Measurements from ENCODE around the gene APOBR.
A peak's percentile ranks its signal among the peaks of the same experiment; 100 is the strongest.
"Not testable (repeated sequence)": the region's sequence is repeated elsewhere in the genome, so short reads cannot be mapped to it uniquely, and the experiment has no call there.

The APOBR gene

DNA sequence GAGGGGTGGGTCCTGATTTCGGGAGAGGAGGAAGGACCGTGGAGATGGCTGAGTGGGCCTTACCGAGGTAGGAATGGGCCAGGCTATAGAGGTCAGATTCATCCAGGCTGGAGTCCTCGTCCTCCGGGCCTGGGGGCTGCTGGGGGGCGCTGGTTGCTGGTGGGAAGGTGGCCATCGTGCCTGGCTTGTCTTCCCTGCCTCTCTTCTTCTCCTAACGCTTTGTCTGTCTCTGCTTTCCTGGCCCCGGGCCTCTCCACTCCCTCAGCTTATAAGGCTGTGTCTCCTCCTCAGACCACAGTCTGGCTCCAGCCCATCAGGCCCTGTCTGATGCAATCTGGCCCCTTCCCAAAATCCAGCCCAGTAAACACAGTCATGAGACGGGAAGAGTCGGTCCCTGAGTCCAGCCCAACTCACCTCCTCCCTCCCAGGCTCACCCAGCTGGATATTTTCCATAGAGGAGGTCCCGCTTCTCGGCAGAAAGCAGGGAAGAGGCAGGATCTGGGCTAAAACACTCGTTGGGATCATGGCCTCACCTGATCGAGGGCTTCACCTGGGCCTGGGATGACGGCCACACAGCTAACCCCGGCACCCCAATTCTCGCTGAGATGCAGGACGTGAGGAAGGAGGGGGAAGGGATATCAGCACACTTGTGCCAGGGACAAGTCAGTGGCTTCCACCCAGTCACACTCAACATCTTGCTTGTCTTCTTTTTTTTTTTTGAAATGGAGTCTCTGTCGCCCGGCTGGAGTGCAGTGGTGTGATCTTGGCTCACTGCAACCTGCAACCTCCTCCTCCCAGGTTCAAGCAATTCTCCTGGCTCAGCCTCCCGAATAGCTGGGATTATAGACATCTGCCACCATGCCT, 44.5 kb downstream of the APOBR start, which contains the start of gene NUPR1:
TSS of gene NUPR1 (minus strand) at position 242 of the 864 bp plus-strand sequence. CDS start at position 175, 67 bp downstream.
- peak within 1 kb of the TSS; percentile 94 for H3K4me3 ChIP-seq (ENCODE audit: low read length)
- no peak for TF ChIP-seq CTCF (IDR thresholded peaks at IDR 0.05; ENCODE audit: insufficient read depth, low read depth, low read length, missing control alignments)
- peak; percentile 91 for DNase-seq (ENCODE audit: low read depth)

DNA sequence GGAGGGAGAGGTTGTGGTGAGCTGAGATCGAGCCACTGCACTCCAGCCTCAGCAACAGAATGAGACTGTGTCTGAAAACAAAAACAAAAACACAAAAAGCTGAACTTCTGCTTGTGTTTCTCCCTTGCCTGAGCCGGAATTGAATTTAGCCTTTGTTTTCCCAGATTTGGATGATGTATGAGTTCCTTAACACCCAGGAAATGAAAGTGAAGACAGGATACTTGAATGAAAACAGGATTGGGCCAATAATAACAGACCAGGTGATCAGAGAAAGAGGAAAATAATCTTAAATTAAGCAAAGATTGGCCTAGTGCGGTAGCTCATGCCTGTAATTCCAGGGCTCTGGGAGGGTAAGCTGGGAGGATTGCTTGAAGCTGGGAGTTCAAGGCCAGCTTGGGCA, 45.9 kb downstream of the APOBR start:
- no peak for TF ChIP-seq CTCF (IDR thresholded peaks at IDR 0.05; ENCODE audit: insufficient read depth, low read depth, low read length, missing control alignments)
- H3K4me3 ChIP-seq (ENCODE audit: low read length): no peak overlapping the region
- no peak for DNase-seq (ENCODE audit: low read depth)

- no peak overlapping the region for H3K4me3 ChIP-seq (ENCODE audit: low read length)
- no peak for DNase-seq (ENCODE audit: low read depth)
- no peak for TF ChIP-seq CTCF (IDR thresholded peaks at IDR 0.05; ENCODE audit: insufficient read depth, low read depth, low read length, missing control alignments)
Observed at GRCh38 chr16:28542646-28543045, 48.2 kb downstream of the APOBR start.

DNA sequence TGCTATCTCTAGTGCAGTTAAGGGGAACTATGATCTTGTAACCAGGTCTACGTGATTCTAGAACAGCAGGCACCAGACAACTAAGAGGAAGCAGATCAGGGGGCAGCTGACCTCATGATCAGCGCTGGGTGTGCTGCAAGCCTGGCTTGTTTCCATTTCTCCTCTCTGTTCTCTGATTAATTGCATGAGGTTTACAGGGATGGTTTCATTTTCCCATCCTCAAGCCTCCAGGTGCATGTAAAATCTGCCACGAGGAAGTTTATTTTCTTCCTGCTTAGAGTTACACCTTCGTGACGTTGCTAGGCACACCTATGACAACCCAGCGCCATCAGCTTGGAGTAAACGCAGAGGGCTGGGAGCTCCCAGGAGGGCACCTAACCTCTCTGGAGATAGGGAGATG, 48.6 kb downstream of the APOBR start:
- DNase-seq (ENCODE audit: low read depth): peak; percentile 49
- no peak for TF ChIP-seq CTCF (IDR thresholded peaks at IDR 0.05; ENCODE audit: insufficient read depth, low read depth, low read length, missing control alignments)

DNA sequence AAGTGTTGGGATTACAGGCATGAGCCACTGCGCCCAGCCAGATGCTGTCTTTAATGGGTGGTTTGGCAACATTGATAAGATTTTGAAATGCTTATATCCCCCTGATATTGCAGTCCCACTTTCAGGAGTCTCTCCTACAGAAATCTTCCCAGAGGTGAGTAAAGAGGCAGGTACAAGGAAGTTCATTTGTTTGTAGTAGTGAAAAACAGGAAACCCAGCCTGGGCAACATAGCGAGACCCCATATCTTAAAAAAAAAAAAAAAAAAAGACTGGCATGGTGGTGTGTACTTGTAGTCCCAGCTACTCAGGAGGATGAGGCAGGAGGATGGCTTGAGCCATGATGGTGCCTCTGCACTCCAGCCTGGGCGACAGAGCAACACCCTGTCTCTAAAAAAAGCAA, 50.6 kb downstream of the APOBR start:
- DNase-seq (ENCODE audit: low read depth): no peak
- no peak overlapping the region for H3K4me3 ChIP-seq (ENCODE audit: low read length)
- no peak for TF ChIP-seq CTCF (IDR thresholded peaks at IDR 0.05; ENCODE audit: insufficient read depth, low read depth, low read length, missing control alignments)

More for the DNA sequence above, 48.6 kb downstream of the APOBR start:
- no peak overlapping the region for H3K4me3 ChIP-seq (ENCODE audit: low read length)

GRCh38 chr16:28545964-28546363, 51.5 kb downstream of the APOBR start:
- not testable (repeated sequence) for H3K4me3 ChIP-seq (ENCODE audit: low read length); DNase-seq (ENCODE audit: low read depth)

DNA sequence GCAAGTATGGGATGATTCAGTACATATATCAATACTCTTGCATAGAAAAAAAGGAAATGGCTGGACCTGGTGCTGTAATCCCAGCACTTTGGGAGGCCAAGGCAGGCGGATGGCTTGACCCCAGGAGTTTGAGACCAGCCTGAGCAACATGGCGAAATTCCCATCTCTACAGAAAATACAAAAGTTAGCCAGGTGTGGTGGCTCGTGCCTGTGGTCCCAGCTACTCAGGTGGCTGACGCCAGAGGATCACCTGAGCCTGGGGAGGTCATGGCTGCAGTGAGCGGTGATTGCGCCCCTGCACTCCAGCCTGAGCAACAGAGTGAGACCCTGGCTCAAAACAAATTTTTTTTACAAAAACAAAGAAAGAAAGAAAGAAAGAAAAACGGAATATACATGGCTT, 52.2 kb downstream of the APOBR start:
- TF ChIP-seq CTCF (IDR thresholded peaks at IDR 0.05; ENCODE audit: insufficient read depth, low read depth, low read length, missing control alignments): no peak
- DNase-seq (ENCODE audit: low read depth): no peak

More for the DNA sequence above, 52.2 kb downstream of the APOBR start:
- H3K4me3 ChIP-seq (ENCODE audit: low read length): no peak overlapping the region

All from epithelial cell of esophagus (primary cell).